Glutamatergic neuron (in vitro differentiated cells): ENCODE data around the gene WNT10A. TPM values are rescaled to one million over a fixed set of nuclear protein-coding genes. Genes with fewer than 3 reads are reported as not detected.
"Not testable (repeated sequence)": the region's sequence is repeated elsewhere in the genome, so short reads cannot be mapped to it uniquely, and the experiment has no call there.

Experiments
- DNase-seq: peaks from one replicate; pipeline ENCODE4 v3.0.0; 2022
- H3K27ac Mint-ChIP-seq: one replicate; pipeline ENCODE4 v1.8.0; 2020; ENCODE audit warnings: mild to moderate bottlenecking, mixed read lengths, inconsistent platforms; ENCODE audit not compliant: unreplicated experiment
- H3K27me3 Mint-ChIP-seq: one replicate; pipeline ENCODE4 v1.8.0; 2020; ENCODE audit warnings: mild to moderate bottlenecking, moderate library complexity, mixed read lengths, inconsistent platforms; ENCODE audit not compliant: unreplicated experiment
- H3K36me3 Mint-ChIP-seq: one replicate; pipeline ENCODE4 v1.8.0; 2020; ENCODE audit warnings: mild to moderate bottlenecking, mixed read lengths, inconsistent platforms; ENCODE audit not compliant: unreplicated experiment
- H3K4me1 Mint-ChIP-seq: one replicate; pipeline ENCODE4 v1.8.0; 2020; ENCODE audit warnings: mild to moderate bottlenecking, low read depth, mixed read lengths, inconsistent platforms; ENCODE audit not compliant: unreplicated experiment
- H3K4me3 Mint-ChIP-seq: one replicate; pipeline ENCODE4 v1.8.0; 2020; ENCODE audit warnings: mild to moderate bottlenecking, mixed read lengths, inconsistent platforms; ENCODE audit not compliant: unreplicated experiment
- H3K9me3 Mint-ChIP-seq: one replicate; pipeline ENCODE4 v1.8.0; 2020; ENCODE audit warnings: mild to moderate bottlenecking, moderate library complexity, mixed read lengths, inconsistent platforms; ENCODE audit not compliant: unreplicated experiment
- CTCF ChIP-seq: fragments of 200-600 bp; sonication (generic); IDR thresholded peaks from one replicate; pipeline ENCODE4 v1.5.0; 2021; ENCODE audit not compliant: partially characterized antibody, unreplicated experiment
- total RNA-seq: library from RNA; stranded (reverse); fragmentation: NEBNext Ultra II Directional; extraction: Animal tissue kit (Norgen Biotek cat#: 25700); gene quantifications from one replicate; pipeline ENCODE4 v1.2.1, GENCODE V29; 2021; ENCODE audit not compliant: unreplicated experiment

The WNT10A gene
- total RNA-seq, 1 donor from 2014 or later = 0.17 TPM

GRCh38 chr2:218920504-218920903 lies 39.9 kb downstream of the WNT10A start:
- H3K4me1 Mint-ChIP-seq = no peaks in the 10 kb centered on the region
- H3K9me3 Mint-ChIP-seq = no peaks in the 10 kb centered on the region
- peaks cover 23% of the 10 kb centered on the region for H3K36me3 Mint-ChIP-seq
- H3K27ac Mint-ChIP-seq = peak overlapping the region; percentile 48
- no peak for TF ChIP-seq CTCF
- DNase-seq = no peak
- H3K4me3 Mint-ChIP-seq = no peak overlapping the region
- H3K27me3 Mint-ChIP-seq = no peaks in the 10 kb centered on the region

DNA sequence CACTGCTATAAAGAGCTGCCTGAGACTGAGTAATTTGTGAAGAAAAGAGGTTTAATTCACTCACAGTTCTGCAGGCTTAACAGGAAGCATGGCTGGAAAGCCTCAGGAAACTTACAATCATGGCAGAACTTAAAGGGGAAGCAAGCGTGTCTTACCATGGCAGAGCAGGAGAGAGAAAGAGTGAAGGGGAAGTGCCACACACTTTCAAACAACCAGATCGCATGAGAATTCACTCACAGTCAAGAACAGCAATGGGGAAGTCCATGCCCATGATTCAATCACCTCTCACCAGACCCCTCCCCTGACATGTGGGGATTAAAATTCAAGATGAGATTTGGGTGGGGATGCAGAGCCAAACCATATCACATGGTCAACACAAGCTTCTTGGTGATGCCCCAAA lies 44.1 kb downstream of the WNT10A start:
- H3K27ac Mint-ChIP-seq = no peak overlapping the region
- DNase-seq = no peak
- H3K36me3 Mint-ChIP-seq = peaks cover 23% of the 10 kb centered on the region
- peaks cover under 1% of the 10 kb centered on the region for H3K9me3 Mint-ChIP-seq
- no peak for TF ChIP-seq CTCF
- peaks cover 4% of the 10 kb centered on the region for H3K27me3 Mint-ChIP-seq
- H3K4me3 Mint-ChIP-seq = no peak overlapping the region
- H3K4me1 Mint-ChIP-seq = no peaks in the 10 kb centered on the region

DNA sequence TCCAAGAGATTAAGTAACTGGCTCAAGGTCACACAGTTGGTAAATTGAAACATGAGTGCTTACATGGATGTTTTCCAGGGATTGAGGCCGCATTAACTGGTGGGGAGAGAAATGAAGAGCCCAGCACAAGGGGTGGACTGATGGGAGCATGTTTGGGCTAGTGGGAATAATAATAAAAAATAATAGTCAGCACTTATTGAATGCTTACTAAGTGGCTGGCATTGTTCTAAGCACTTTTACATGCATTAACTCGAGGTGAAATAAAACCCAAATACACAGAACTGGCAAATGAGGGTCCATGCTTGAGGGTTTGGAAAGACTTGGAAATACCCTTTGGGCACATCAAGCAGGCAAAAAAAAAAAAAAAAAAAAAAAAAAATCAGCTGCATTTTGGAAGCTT lies 44.8 kb downstream of the WNT10A start:
- peaks cover 30% of the 10 kb centered on the region for H3K36me3 Mint-ChIP-seq
- TF ChIP-seq CTCF = no peak
- no peak overlapping the region for H3K4me3 Mint-ChIP-seq
- H3K4me1 Mint-ChIP-seq = no peaks in the 10 kb centered on the region
- H3K27ac Mint-ChIP-seq = no peak overlapping the region
- peaks cover 5% of the 10 kb centered on the region for H3K9me3 Mint-ChIP-seq
- no peak for DNase-seq
- H3K27me3 Mint-ChIP-seq = peaks cover 7% of the 10 kb centered on the region

DNA sequence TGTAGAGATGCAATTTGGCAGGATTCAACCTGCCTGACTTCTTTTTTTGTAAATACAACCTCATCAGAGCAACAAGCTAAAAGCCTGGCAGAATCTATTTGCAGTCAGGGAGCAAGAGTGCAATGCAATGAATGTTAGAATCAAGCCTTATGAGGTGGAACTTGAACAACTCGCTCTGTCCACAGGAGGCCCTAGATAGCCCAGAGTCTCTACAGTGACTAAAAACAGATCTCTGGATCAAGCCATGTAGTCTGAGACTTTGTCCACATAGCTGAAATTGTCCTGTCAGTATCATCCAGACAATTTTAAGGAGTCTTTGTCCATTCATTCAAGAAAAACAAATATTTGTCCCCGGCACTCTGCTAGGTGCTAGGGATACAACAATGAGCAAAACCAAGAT lies 46.8 kb downstream of the WNT10A start:
- H3K4me3 Mint-ChIP-seq = no peak overlapping the region

DNA sequence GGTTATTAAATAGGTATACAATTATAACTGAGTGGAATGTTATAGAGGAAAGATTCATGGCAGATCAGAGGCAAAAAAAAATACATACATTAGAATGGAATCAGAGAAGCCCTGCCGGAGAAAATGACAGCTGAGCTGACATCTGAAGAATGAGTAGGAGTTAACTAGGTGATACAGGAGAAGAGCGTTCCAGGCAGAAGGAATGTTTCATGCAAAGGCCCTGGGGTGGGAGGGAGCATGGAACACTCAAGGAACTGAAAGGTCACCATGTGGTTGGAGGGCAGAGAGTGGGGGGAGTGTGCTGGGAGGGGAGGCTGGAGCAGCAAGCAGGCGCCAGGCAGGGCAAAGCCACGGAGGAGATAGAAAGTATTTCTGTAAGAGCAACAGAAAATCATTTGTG lies 47.2 kb downstream of the WNT10A start:
- H3K27ac Mint-ChIP-seq = no peak overlapping the region
- H3K27me3 Mint-ChIP-seq = peaks cover 7% of the 10 kb centered on the region
- no peak for DNase-seq
- H3K9me3 Mint-ChIP-seq = peaks cover 5% of the 10 kb centered on the region
- no peak for TF ChIP-seq CTCF
- no peak overlapping the region for H3K4me3 Mint-ChIP-seq
- no peaks in the 10 kb centered on the region for H3K4me1 Mint-ChIP-seq
- peaks cover 23% of the 10 kb centered on the region for H3K36me3 Mint-ChIP-seq

More for the DNA sequence above, 46.8 kb downstream of the WNT10A start:
- no peak overlapping the region for H3K27ac Mint-ChIP-seq
- no peak for DNase-seq
- H3K9me3 Mint-ChIP-seq = peaks cover 5% of the 10 kb centered on the region
- H3K27me3 Mint-ChIP-seq = peaks cover 7% of the 10 kb centered on the region
- H3K36me3 Mint-ChIP-seq = peaks cover 27% of the 10 kb centered on the region
- no peak for TF ChIP-seq CTCF
- no peaks in the 10 kb centered on the region for H3K4me1 Mint-ChIP-seq

DNA sequence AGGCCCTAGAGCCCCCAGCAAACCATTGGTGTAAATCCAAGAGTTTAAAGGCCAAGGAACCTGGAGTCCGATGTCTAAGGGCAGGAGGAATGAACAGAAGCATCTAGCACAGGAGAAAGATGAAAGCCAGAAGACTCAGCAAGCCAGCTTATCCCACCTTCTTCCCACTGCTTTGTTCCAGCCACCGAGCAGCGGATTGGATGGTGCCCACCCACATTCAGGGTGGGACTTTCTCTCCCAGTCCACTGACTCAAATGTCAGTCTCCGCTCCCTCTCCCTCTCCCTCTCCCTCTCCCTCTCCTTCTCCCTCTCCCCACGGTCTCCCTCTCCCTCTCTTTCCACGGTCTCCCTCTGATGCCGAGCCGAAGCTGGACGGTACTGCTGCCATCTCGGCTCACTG lies 49.8 kb downstream of the WNT10A start:
- DNase-seq, H3K4me1 Mint-ChIP-seq, H3K27ac Mint-ChIP-seq, H3K9me3 Mint-ChIP-seq, H3K27me3 Mint-ChIP-seq, H3K4me3 Mint-ChIP-seq, H3K36me3 Mint-ChIP-seq: not testable (repeated sequence)

DNA sequence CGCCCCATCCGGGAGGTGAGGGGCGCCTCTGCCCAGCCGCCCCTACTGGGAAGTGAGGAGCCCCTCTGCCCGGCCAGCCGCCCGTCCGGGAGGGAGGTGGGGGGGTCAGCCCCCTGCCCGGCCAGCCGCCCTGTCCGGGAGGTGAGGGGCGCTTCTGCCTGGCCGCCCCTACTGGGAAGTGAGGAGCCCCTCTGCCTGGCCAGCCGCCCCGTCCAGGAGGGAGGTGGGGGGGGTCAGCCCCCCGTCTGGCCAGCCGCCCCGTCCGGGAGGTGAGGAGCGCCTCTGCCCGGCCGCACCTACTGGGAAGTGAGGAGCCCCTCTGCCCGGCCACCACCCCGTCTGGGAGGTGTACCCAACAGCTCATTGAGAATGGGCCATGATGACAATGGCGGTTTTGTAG lies 51.1 kb downstream of the WNT10A start:
- not testable (repeated sequence) for H3K9me3 Mint-ChIP-seq, H3K27ac Mint-ChIP-seq, H3K4me3 Mint-ChIP-seq, H3K4me1 Mint-ChIP-seq, H3K27me3 Mint-ChIP-seq, DNase-seq, H3K36me3 Mint-ChIP-seq
